Ascending aorta (tissue), 2 donors: ENCODE measurements around the gene STIM1. TPM values are rescaled to one million over a fixed set of nuclear protein-coding genes. Genes with fewer than 3 reads are reported as not detected.
"Not testable (repeated sequence)": the region's sequence is repeated elsewhere in the genome, so short reads cannot be mapped to it uniquely, and the experiment has no call there.

Source experiments
- DNase-seq, 2 donors: peaks; one replicate each; pipeline ENCODE4 v3.0.0-alpha.2; 2019; ENCODE audit warnings: low spot score in 2 of 2
- H3K27ac ChIP-seq, 2 donors: fragments of 200-600 bp; sonication (generic); one replicate each; pipeline ENCODE4 v1.5.1; 2016 to 2017; ENCODE audit warnings: mild to moderate bottlenecking in 1 of 2
- H3K27me3 ChIP-seq: fragments of 200-600 bp; sonication (generic); one replicate; pipeline ENCODE4 v1.5.1; 2017
- H3K36me3 ChIP-seq, 2 donors: fragments of 200-600 bp; sonication (generic); one replicate each; pipeline ENCODE4 v1.5.1; 2016
- H3K4me1 ChIP-seq, 2 donors: fragments of 200-600 bp; sonication (generic); one replicate each; pipeline ENCODE4 v1.5.1; 2016 to 2017; ENCODE audit warnings: mild to moderate bottlenecking in 1 of 2
- H3K4me3 ChIP-seq, 2 donors: fragments of 200-600 bp; sonication (generic); one replicate each; pipeline ENCODE4 v1.5.1; 2016 to 2017; ENCODE audit warnings: mild to moderate bottlenecking in 1 of 2
- H3K9me3 ChIP-seq, 2 donors: fragments of 200-600 bp; sonication (generic); one replicate each; pipeline ENCODE4 v1.5.1; 2016
- CTCF ChIP-seq, 3 experiments: fragments of 200-600 bp in 2 of 3; fragments of 450-650 bp in 1 of 3; sonication (generic) in 2 of 3; IDR thresholded peaks; one replicate each; pipeline ENCODE4 v1.5.1; 2016 to 2019; ENCODE audit warnings: antibody characterized with exemption in 3 of 3, mild to moderate bottlenecking in 1 of 3, moderate library complexity in 1 of 3
- intact Hi-C: fragments of 100-400 bp; cut with DNase I; formaldehyde crosslinking; loops from one replicate; pipeline ENCODE4 v1.15.1; 2023
- total RNA-seq: library from RNA; depleted of rRNA; stranded (reverse); fragments of >200 nt; gene quantifications from one replicate; pipeline ENCODE4 v1.1.0, GENCODE V29; 2016

The STIM1 gene
- total RNA-seq, 1 donor from 2014 or later: 48.1 TPM

- H3K4me3 ChIP-seq: no peak overlapping the region
- H3K9me3 ChIP-seq: no peaks in the 10 kb centered on the region
- no peak overlapping the region for H3K27ac ChIP-seq
- intact Hi-C loops: no loop called here
- H3K27me3 ChIP-seq: no peaks in the 10 kb centered on the region
- DNase-seq: no peak
- no peak for TF ChIP-seq CTCF (IDR thresholded peaks at IDR 0.05)
- H3K4me1 ChIP-seq: peaks cover 0 to 12% of the 10 kb centered on the region in 2 donors
- no peaks in the 10 kb centered on the region for H3K36me3 ChIP-seq
Measured at GRCh38 chr11:3896644-3897043, 41.2 kb downstream of the STIM1 start.

- H3K27ac ChIP-seq, H3K27me3 ChIP-seq, DNase-seq, H3K36me3 ChIP-seq, intact Hi-C loops, H3K4me3 ChIP-seq, H3K9me3 ChIP-seq: not testable (repeated sequence)
- peaks cover 0 to 15% of the 10 kb centered on the region in 2 donors for H3K4me1 ChIP-seq
Measured at GRCh38 chr11:3900230-3900629, 44.8 kb downstream of the STIM1 start.

DNA sequence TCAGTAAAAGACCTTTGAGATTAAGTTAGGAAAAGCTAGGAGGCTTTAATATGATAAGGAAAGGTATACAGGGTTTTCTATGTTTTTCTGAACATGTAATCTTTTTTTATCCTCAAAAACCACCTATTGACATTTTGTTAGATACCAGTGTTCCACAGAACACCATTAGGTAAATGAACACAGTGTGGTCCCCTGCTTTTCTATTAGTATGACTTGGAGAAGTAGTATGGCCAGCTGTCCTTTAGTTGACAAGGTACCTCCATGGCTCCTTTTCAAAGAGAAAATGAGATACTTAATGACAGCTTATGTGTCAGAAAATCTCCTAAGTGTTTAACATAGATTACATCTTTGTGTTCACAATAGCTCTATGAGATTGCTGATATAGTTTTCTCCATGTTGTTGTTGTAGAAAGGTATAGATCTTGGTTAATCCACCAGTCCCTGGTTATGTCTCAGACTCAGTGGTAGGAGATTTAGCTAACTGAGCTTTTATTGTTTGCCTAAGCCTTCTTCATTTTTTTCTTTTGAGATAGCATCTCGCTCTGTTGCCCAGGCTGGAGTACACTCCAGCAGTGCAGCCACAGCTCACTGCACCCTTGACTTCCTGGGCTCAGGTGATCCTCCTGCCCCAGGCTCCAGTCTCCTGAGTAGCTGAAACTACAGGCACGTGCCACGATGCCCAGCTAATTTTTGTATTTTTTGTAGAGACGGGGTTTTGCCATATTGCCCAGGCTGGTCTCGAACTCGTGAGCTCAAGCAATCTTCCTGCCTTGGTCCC lies 46.0 kb downstream of the STIM1 start:
- H3K27me3 ChIP-seq: no peaks in the 10 kb centered on the region
- intact Hi-C loops: no loop called here
- H3K9me3 ChIP-seq: no peaks in the 10 kb centered on the region
- H3K36me3 ChIP-seq: no peaks in the 10 kb centered on the region
- DNase-seq: no peak
- no peak overlapping the region for H3K27ac ChIP-seq
- no peak overlapping the region for H3K4me3 ChIP-seq
- no peak for TF ChIP-seq CTCF (IDR thresholded peaks at IDR 0.05)
- peaks cover 0 to 20% of the 10 kb centered on the region in 2 donors for H3K4me1 ChIP-seq

DNA sequence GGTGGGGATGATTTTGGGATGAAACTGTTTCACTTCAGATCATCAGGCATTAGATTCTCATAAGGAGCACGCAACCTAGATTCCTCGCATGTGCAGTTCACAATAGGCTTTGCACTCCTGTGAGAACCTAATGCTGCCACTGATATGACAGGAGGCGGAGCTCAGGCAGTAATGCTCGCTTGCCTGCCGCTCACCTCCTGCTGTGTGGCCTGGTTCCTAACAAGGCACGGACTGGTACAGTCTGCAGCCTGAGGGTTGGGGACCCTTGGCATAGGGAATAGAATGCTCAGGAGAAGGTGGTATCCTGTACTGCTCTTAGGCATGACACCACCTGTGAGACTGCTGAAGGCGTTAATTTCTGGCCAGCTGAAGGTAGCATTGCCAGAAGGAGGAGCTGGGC lies 47.0 kb downstream of the STIM1 start:
- Histone ChIP-seq H3K4me3 (no peak overlapping the region), H3K9me3 (no peaks in the 10 kb centered on the region), H3K27ac (no peak overlapping the region), H3K27me3 (no peaks in the 10 kb centered on the region), H3K36me3 (no peaks in the 10 kb centered on the region), H3K4me1 (peaks cover 0 to 20% of the 10 kb centered on the region in 2 donors)
- no peak for TF ChIP-seq CTCF (IDR thresholded peaks at IDR 0.05)
- intact Hi-C loops: no loop called here
- DNase-seq: no peak

- H3K27me3 ChIP-seq: no peaks in the 10 kb centered on the region
- no peak for TF ChIP-seq CTCF (IDR thresholded peaks at IDR 0.05)
- H3K4me1 ChIP-seq: peaks cover 0 to 20% of the 10 kb centered on the region in 2 donors
- DNase-seq: no peak
- H3K36me3 ChIP-seq: no peaks in the 10 kb centered on the region
- no peak overlapping the region for H3K4me3 ChIP-seq
- intact Hi-C loops: no loop called here
- no peak overlapping the region for H3K27ac ChIP-seq
- no peaks in the 10 kb centered on the region for H3K9me3 ChIP-seq
Measured at GRCh38 chr11:3903207-3903896, 47.9 kb downstream of the STIM1 start.

GRCh38 chr11:3904228-3904627 lies 48.8 kb downstream of the STIM1 start:
- Histone ChIP-seq H3K27ac (no peak overlapping the region), H3K36me3 (no peaks in the 10 kb centered on the region), H3K4me3 (no peak overlapping the region), H3K27me3 (no peaks in the 10 kb centered on the region), H3K9me3 (no peaks in the 10 kb centered on the region), H3K4me1 (peaks cover 0 to 20% of the 10 kb centered on the region in 2 donors)
- no peak for TF ChIP-seq CTCF (IDR thresholded peaks at IDR 0.05)
- DNase-seq: no peak
- intact Hi-C loops: no loop called here
